Stimulated activated CD8-positive, alpha-beta memory T cell treated with anti-CD3 and anti-CD28 coated beads, Interleukin-7, amount 100 ng/mL, for 24 hours (primary cell): ENCODE data around the gene YPEL5.
"Not testable (repeated sequence)": the region's sequence is repeated elsewhere in the genome, so short reads cannot be mapped to it uniquely, and the experiment has no call there.

Experiments used
- DNase-seq: peaks from one replicate; pipeline ENCODE4 v3.0.0-alpha.2; 2020; ENCODE audit warnings: low read depth

Gene YPEL5

GRCh38 chr2:30146337-30147195 lies at the start of gene YPEL5:
TSS of gene YPEL5 (plus strand) at chr2:30147007. CDS start at chr2:30156652, 9,645 bp downstream.
- peak; percentile 98 for DNase-seq

GRCh38 chr2:30098266-30099005 lies 48.4 kb upstream of the YPEL5 start:
- DNase-seq: no peak

- DNase-seq: not testable (repeated sequence)
Measured at GRCh38 chr2:30099366-30099765, 47.4 kb upstream of the YPEL5 start.

GRCh38 chr2:30100691-30101090 lies 46.1 kb upstream of the YPEL5 start:
- DNase-seq: not testable (repeated sequence)

GRCh38 chr2:30104307-30104706 lies 42.5 kb upstream of the YPEL5 start:
- DNase-seq: no peak

GRCh38 chr2:30105556-30105955 lies 41.3 kb upstream of the YPEL5 start:
- DNase-seq: no peak

GRCh38 chr2:30106543-30106942 lies 40.3 kb upstream of the YPEL5 start:
- DNase-seq: no peak

- DNase-seq: no peak
Measured at GRCh38 chr2:30108192-30108591, 38.6 kb upstream of the YPEL5 start.

GRCh38 chr2:30108851-30109250 lies 38.0 kb upstream of the YPEL5 start:
- no peak for DNase-seq

GRCh38 chr2:30109856-30110255 lies 37.0 kb upstream of the YPEL5 start:
- no peak for DNase-seq

- no peak for DNase-seq
Measured at GRCh38 chr2:30110773-30111172, 36.0 kb upstream of the YPEL5 start.

- DNase-seq: not testable (repeated sequence)
Measured at GRCh38 chr2:30111186-30111585, 35.6 kb upstream of the YPEL5 start.

- DNase-seq: no peak
Measured at GRCh38 chr2:30112561-30112960, 34.2 kb upstream of the YPEL5 start.

GRCh38 chr2:30113617-30114293 lies 33.1 kb upstream of the YPEL5 start:
- no peak for DNase-seq

GRCh38 chr2:30115141-30115980 lies 31.4 kb upstream of the YPEL5 start:
- DNase-seq: peak; percentile 24

GRCh38 chr2:30115981-30116285 lies 30.9 kb upstream of the YPEL5 start:
- no peak for DNase-seq

GRCh38 chr2:30122362-30122761 lies 24.4 kb upstream of the YPEL5 start:
- no peak for DNase-seq

- DNase-seq: no peak
Measured at GRCh38 chr2:30127016-30127893, 19.6 kb upstream of the YPEL5 start.

GRCh38 chr2:30134582-30134981 lies 12.2 kb upstream of the YPEL5 start:
- no peak for DNase-seq

GRCh38 chr2:30135541-30135940 lies 11.3 kb upstream of the YPEL5 start:
- DNase-seq: no peak
